PFSK-1 (cell line): ENCODE results near the gene RXFP1.

Source experiments
- POLR2AphosphoS5 ChIP-seq: IDR thresholded peaks from 2 replicates; pipeline ENCODE4 v1.6.1; 2012; ENCODE audit warnings: low read depth, mild to moderate bottlenecking, control low read depth, low read length, moderate library complexity
- REST ChIP-seq, 2 experiments: IDR thresholded peaks; 2 replicates each; pipeline versions ENCODE4 v1.6.1 to v1.8.0; 2011 to 2012; ENCODE audit warnings: low read depth in 2 of 2, low read length in 2 of 2, control low read depth in 1 of 2, inconsistent platforms in 1 of 2, mild to moderate bottlenecking in 1 of 2, moderate library complexity in 1 of 2; ENCODE audit not compliant: insufficient read depth in 1 of 2
- SIN3A ChIP-seq: IDR thresholded peaks from 2 replicates; pipeline ENCODE4 v1.6.1; 2012; ENCODE audit warnings: mild to moderate bottlenecking, low read length, moderate library complexity, borderline replicate concordance; ENCODE audit not compliant: insufficient read depth
- TAF1 ChIP-seq: IDR thresholded peaks from 2 replicates; pipeline ENCODE4 v1.6.1; 2012; ENCODE audit warnings: low read length, control low read depth, borderline replicate concordance; ENCODE audit not compliant: insufficient read depth

GRCh38 chr4:158670975-158671664, 149.4 kb downstream of the RXFP1 start:
- TF ChIP-seq TAF1 = peak; percentile 15; the same call in 1 of the 2 replicates
- no peak for TF ChIP-seq REST (IDR thresholded peaks at IDR 0.05; ENCODE audit: insufficient read depth in 1 of 2, low read depth in 2 of 2, low read length in 2 of 2)
- no peak for TF ChIP-seq POLR2AphosphoS5
- peak; percentile 43; the same call in 1 of the 2 replicates for TF ChIP-seq SIN3A
